Left ventricle myocardium inferior (tissue), 1 donor: ENCODE data around the gene SLC22A4. TPM values are rescaled to one million over a fixed set of nuclear protein-coding genes. Genes with fewer than 3 reads are reported as not detected.

Experiments used
- DNase-seq: peaks from one replicate; pipeline ENCODE4 v3.0.0-alpha.2; 2020
- H3K27ac ChIP-seq: fragments of 200-600 bp; replicated peaks from 2 replicates; pipeline ENCODE4 v1.8.0; 2021
- H3K27me3 ChIP-seq: fragments of 200-600 bp; 2 replicates; pipeline ENCODE4 v1.8.0; 2021; ENCODE audit warnings: low read depth
- H3K36me3 ChIP-seq: fragments of 200-600 bp; 2 replicates; pipeline ENCODE4 v1.8.0; 2021
- H3K4me1 ChIP-seq: fragments of 200-600 bp; 2 replicates; pipeline ENCODE4 v1.8.0; 2021
- H3K4me3 ChIP-seq: fragments of 200-600 bp; 2 replicates; pipeline ENCODE4 v1.8.0; 2021; ENCODE audit warnings: mild to moderate bottlenecking, moderate library complexity
- H3K9me3 ChIP-seq: fragments of 200-600 bp; replicated peaks from 2 replicates; pipeline ENCODE4 v1.8.0; 2021
- intact Hi-C: fragments of 100-400 bp; cut with micrococcal nuclease; formaldehyde crosslinking; loops from one replicate; pipeline ENCODE4 v1.11.0; 2022
- total RNA-seq: library from RNA; stranded (reverse); fragmentation: NEBNext Ultra II Directional; extraction: Animal tissue kit (Norgen Biotek cat#: 25700); gene quantifications from one replicate; pipeline ENCODE4 v1.2.1, GENCODE V29; 2021
- TF ChIP-seq, protein P1 (sequence below): fragments of 200-600 bp; IDR thresholded peaks from 2 replicates; pipeline ENCODE4 v1.8.0; 2021; ENCODE audit warnings: antibody characterized with exemption, mild to moderate bottlenecking, borderline replicate concordance
- donor health status: DM: no; HTN: yes; CAD: no; lungs with severe emphysema.

Gene SLC22A4
- total RNA-seq, 1 donor from 2014 or later, result 2.0 TPM

DNA sequence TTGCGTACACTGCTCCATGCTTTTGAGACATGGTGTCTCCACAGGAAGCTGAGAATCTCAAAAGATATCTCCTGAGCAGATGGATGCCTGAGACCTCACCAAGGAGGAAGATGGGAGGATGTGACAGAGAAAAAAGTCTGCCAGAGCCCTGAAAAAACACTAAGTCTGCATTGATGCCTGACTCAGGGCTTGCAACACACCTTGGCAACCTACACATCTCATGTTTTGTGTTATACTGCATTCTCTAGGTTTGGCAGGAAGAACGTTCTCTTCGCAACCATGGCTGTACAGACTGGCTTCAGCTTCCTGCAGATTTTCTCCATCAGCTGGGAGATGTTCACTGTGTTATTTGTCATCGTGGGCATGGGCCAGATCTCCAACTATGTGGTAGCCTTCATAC lies 19.2 kb downstream of the SLC22A4 start:
- Histone ChIP-seq H3K9me3 (no peaks in the 10 kb centered on the region), H3K36me3 (peaks cover 4% of the 10 kb centered on the region), H3K4me1 (peaks cover 11% of the 10 kb centered on the region), H3K27me3 (no peaks in the 10 kb centered on the region), H3K27ac (no peak overlapping the region), H3K4me3 (no peak overlapping the region)
- TF ChIP-seq, protein P1, sequence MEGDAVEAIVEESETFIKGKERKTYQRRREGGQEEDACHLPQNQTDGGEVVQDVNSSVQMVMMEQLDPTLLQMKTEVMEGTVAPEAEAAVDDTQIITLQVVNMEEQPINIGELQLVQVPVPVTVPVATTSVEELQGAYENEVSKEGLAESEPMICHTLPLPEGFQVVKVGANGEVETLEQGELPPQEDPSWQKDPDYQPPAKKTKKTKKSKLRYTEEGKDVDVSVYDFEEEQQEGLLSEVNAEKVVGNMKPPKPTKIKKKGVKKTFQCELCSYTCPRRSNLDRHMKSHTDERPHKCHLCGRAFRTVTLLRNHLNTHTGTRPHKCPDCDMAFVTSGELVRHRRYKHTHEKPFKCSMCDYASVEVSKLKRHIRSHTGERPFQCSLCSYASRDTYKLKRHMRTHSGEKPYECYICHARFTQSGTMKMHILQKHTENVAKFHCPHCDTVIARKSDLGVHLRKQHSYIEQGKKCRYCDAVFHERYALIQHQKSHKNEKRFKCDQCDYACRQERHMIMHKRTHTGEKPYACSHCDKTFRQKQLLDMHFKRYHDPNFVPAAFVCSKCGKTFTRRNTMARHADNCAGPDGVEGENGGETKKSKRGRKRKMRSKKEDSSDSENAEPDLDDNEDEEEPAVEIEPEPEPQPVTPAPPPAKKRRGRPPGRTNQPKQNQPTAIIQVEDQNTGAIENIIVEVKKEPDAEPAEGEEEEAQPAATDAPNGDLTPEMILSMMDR, result no peak
- intact Hi-C loops, result no loop called here
- DNase-seq, result no peak

DNA sequence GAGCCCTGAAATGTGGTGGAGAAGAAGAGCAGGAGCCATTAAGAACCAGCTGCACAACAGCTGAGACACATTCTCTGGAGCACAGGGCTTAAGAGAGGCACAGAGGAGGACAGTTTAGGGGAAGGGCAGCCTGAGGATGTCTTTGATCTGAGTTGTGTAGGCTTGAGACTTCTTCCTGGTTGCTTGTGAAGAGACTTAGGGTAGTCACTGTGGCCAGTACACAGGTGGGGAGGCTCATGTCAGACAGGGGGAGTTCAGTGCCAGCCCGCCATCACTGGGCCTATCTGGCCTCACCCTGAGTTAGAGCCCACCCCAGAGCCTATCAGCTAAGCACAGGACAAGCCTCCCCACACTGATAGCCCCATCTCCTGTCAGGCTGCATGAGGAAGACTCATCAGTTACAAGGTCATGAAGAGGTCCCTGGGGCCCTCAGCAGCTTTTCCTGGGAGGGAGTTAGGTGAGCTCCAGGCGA lies 19.8 kb downstream of the SLC22A4 start:
- no peaks in the 10 kb centered on the region for H3K27me3 ChIP-seq
- no peak overlapping the region for H3K27ac ChIP-seq
- TF ChIP-seq, protein P1, result no peak
- intact Hi-C loops, result no loop called here
- H3K9me3 ChIP-seq, result no peaks in the 10 kb centered on the region
- DNase-seq, result no peak
- H3K36me3 ChIP-seq, result peaks cover 4% of the 10 kb centered on the region
- H3K4me1 ChIP-seq, result peaks cover 16% of the 10 kb centered on the region
- H3K4me3 ChIP-seq, result no peak overlapping the region

DNA sequence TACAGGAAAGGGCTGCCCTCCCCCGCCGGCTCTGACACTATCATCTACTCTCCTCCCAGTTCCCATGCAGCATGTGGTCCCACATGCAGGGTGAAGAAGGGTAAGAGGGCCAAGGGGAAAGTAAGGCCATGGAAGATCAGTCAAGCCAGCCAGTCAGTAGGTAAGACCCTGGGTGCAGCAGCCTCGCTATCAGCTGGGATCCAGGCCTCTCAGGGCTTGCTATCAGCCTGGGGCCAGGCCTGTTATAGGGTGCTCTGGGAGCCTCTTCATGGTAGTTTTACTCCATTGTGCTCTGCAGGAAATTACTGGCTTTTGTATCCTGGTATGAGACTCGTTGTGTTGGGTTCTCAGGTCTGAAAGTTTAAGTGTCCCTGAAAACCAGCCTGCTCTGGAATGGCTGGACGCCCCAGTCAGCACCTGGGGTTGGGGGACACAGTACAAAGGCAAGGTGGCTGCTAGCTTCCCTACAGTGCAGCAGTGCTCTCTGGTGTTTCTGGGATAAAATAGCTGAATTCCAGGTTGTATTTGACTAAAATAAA lies 21.4 kb downstream of the SLC22A4 start:
- Histone ChIP-seq H3K27ac (no peak overlapping the region), H3K27me3 (no peaks in the 10 kb centered on the region), H3K4me1 (peaks cover 29% of the 10 kb centered on the region), H3K4me3 (no peak overlapping the region), H3K36me3 (peaks cover 4% of the 10 kb centered on the region), H3K9me3 (no peaks in the 10 kb centered on the region)
- intact Hi-C loops, result no loop called here
- TF ChIP-seq, protein P1, result no peak
- DNase-seq, result no peak

DNA sequence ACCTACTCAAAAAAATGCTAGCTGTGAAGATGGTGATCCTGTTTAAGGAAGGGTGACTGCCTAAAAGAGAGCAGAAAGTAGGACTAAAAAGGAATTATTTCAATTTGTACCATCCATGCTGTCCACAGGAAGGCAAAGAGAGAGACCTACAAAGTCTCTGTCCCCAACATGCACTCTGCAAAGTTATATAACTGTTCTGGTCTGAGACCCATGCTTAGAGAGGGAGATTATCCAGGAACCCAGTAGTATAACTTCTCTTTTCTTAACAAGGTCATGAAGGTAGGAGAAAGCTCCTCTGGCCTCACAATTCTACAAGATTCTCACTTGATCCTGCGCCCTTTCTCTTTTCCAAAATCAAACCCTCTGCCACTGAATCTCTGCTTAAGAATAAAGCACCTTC lies 25.8 kb downstream of the SLC22A4 start:
- no peak overlapping the region for H3K4me3 ChIP-seq
- H3K4me1 ChIP-seq, result peaks cover 40% of the 10 kb centered on the region
- intact Hi-C loops, result no loop called here
- peak overlapping the region; percentile 72 for H3K27ac ChIP-seq
- H3K36me3 ChIP-seq, result peaks cover 5% of the 10 kb centered on the region
- no peaks in the 10 kb centered on the region for H3K9me3 ChIP-seq
- TF ChIP-seq, protein P1, result no peak
- H3K27me3 ChIP-seq, result no peaks in the 10 kb centered on the region
- no peak for DNase-seq

DNA sequence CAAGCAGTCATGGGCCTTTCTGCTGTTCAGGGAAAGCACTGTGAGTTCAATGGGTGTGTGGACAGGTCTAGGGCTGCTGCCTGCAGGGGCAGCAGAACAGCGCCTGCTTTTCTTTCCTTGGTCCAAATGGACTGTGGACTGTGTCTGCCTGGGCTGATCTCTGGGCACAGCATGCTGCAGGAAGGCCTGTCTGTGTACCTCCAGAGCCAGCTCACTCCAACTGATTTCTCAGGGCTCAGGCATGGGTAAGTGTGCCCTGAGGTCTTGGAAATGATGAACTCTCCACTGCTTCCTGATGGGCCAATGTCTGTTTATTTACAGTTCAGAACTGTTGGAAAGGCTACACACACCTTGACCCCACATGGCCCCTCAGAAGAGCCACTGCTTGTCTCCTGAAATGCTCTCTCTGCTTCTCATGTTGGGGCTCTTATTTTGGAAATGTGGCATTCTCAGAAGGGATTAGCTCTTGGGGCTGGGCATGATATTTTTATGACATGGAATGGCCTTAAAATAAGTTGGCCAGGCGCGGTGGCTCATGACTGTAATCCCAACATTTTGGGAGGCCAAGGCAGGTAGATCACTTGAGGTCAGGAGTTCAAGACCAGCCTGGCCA lies 27.0 kb downstream of the SLC22A4 start:
- TF ChIP-seq, protein P1, result no peak
- H3K9me3 ChIP-seq, result no peaks in the 10 kb centered on the region
- H3K36me3 ChIP-seq, result peaks cover 5% of the 10 kb centered on the region
- DNase-seq, result no peak
- H3K27ac ChIP-seq, result peak overlapping the region; percentile 72
- H3K4me3 ChIP-seq, result no peak overlapping the region
- H3K27me3 ChIP-seq, result no peaks in the 10 kb centered on the region
- peaks cover 40% of the 10 kb centered on the region for H3K4me1 ChIP-seq
- intact Hi-C loops, result no loop called here
